Measurements from ENCODE around the gene NTMT1. TPM values are rescaled to one million over a fixed set of nuclear protein-coding genes. Genes with fewer than 3 reads are reported as not detected.

Gene NTMT1
- total RNA-seq, 4 donors from 2014 or later, result 1.8 to 30.8 (median 21.6) TPM

- DNase-seq, result no peak
- Histone ChIP-seq H3K36me3 (no peaks in the 10 kb centered on the region), H3K4me1 (no peaks in the 10 kb centered on the region), H3K4me3 (no peak overlapping the region), H3K27ac (no peak overlapping the region), H3K27me3 (no peaks in the 10 kb centered on the region), H3K9me3 (no peaks in the 10 kb centered on the region)
- TF ChIP-seq POLR2A (IDR thresholded peaks at IDR 0.05) (no peak), CTCF (IDR thresholded peaks at IDR 0.05) (no peak)
- intact Hi-C loops (cut with DNase I; ENCODE audit: low total_unique reads), result no loop called here
Measured at GRCh38 chr9:129604056-129604765, 21.8 kb upstream of the NTMT1 start.

DNA sequence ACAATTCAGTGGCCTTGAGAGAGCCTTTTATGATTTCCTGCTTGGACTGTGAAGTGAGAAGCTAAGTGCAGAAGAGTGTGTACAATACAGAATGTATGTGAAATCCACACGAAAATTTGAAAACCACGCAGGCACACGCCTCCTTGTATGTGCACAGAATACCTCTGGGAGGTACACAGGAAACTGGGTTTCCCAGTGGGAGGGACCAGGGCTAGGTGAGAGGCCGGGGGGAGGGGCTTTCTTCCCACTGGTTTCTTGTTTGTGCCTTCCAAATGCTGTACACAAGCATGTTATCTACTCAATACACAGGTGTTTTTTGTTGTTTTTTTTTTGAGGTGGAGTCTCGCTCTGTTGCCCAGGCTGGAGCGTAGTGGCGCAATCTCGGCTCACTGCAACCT is 21.2 kb upstream of the NTMT1 start:
- H3K9me3 ChIP-seq, result no peaks in the 10 kb centered on the region
- intact Hi-C loops (cut with DNase I; ENCODE audit: low total_unique reads), result loop anchor here (5.0 kb wide), 2 partner anchors 102 to 432 kb away; no protein-coding TSS in a partner anchor
- no peak overlapping the region for H3K4me3 ChIP-seq
- no peaks in the 10 kb centered on the region for H3K36me3 ChIP-seq
- H3K4me1 ChIP-seq, result peaks cover 0 to 5% of the 10 kb centered on the region in 2 donors
- H3K27me3 ChIP-seq, result no peaks in the 10 kb centered on the region
- TF ChIP-seq CTCF (IDR thresholded peaks at IDR 0.05) (no peak), POLR2A (IDR thresholded peaks at IDR 0.05) (no peak)
- no peak overlapping the region for H3K27ac ChIP-seq
- no peak for DNase-seq

GRCh38 chr9:129606161-129607026 is 19.6 kb upstream of the NTMT1 start:
- Histone ChIP-seq H3K36me3 (no peaks in the 10 kb centered on the region), H3K4me3 (no peak overlapping the region), H3K27ac (peak overlapping the region; percentile 89 to 90), H3K4me1 (peaks cover 0 to 12% of the 10 kb centered on the region in 2 donors), H3K27me3 (no peaks in the 10 kb centered on the region), H3K9me3 (no peaks in the 10 kb centered on the region)
- peak in 1 of 2 donors; percentile 41 for DNase-seq
- TF ChIP-seq POLR2A (IDR thresholded peaks at IDR 0.05) (no peak), CTCF (IDR thresholded peaks at IDR 0.05) (no peak)
- intact Hi-C loops (cut with DNase I; ENCODE audit: low total_unique reads), result loop anchor here (5.0 kb wide), 2 partner anchors 104 to 434 kb away; no protein-coding TSS in a partner anchor

DNA sequence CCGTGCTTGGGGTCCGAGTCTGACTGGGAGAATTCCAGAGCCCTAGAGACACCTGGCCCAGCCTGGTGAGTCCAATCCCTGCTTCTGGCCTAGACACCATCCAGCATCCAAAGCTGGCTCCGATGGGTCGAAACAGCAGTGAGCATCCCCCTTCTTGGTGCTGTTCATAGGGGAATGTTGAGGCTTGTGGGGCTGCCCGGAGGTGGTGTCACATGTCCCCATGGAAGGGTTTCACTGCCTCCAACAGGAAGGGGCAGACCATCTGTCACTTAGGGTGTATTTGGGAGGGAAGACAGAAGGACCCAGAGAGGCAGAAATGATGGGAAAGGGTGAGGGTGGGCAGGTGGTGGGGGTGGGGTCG is 19.0 kb upstream of the NTMT1 start:
- Histone ChIP-seq H3K27ac (peak overlapping the region; percentile 89 to 90), H3K4me3 (no peak overlapping the region), H3K4me1 (peaks cover 0 to 12% of the 10 kb centered on the region in 2 donors), H3K27me3 (no peaks in the 10 kb centered on the region), H3K36me3 (no peaks in the 10 kb centered on the region), H3K9me3 (no peaks in the 10 kb centered on the region)
- TF ChIP-seq POLR2A (IDR thresholded peaks at IDR 0.05) (no peak), CTCF (IDR thresholded peaks at IDR 0.05) (no peak)
- DNase-seq, result no peak
- intact Hi-C loops (cut with DNase I; ENCODE audit: low total_unique reads), result loop anchor here (5.0 kb wide), 2 partner anchors 105 to 435 kb away; no protein-coding TSS in a partner anchor
